Thoracic aorta (tissue), 2 donors: ENCODE results near the gene KCNN3. TPM values are rescaled to one million over a fixed set of nuclear protein-coding genes. Genes with fewer than 3 reads are reported as not detected.

Source experiments
- ATAC-seq: fragments of 150-250 bp; one replicate; pipeline ENCODE4 v1.8.0; 2017; ENCODE audit warnings: low read depth; ENCODE audit not compliant: insufficient number of reproducible peaks, low FRiP score
- DNase-seq: peaks from one replicate; pipeline ENCODE4 v3.0.0-alpha.2; 2020; ENCODE audit warnings: low spot score
- H3K27ac ChIP-seq, 2 donors: fragments of 200-600 bp; sonication (generic); 1 replicate in 1 of 2; 2 replicates in 1 of 2; pipeline ENCODE4 v1.5.1; 2016; ENCODE audit warnings: mild to moderate bottlenecking in 2 of 2, moderate library complexity in 2 of 2
- H3K27me3 ChIP-seq: fragments of 200-600 bp; sonication (generic); replicated peaks from 2 replicates; pipeline ENCODE4 v1.6.0; 2016; ENCODE audit warnings: mild to moderate bottlenecking; ENCODE audit not compliant: insufficient read depth
- H3K36me3 ChIP-seq: fragments of 200-600 bp; sonication (generic); one replicate; pipeline ENCODE4 v1.5.1; 2016
- H3K4me1 ChIP-seq, 2 donors: fragments of 200-600 bp; sonication (generic); 1 replicate in 1 of 2; 2 replicates in 1 of 2; pipeline versions ENCODE4 v1.5.1 to v1.6.0; 2016; ENCODE audit warnings: low read depth in 2 of 2, mild to moderate bottlenecking in 1 of 2; ENCODE audit not compliant: control insufficient read depth in 1 of 2
- H3K4me3 ChIP-seq: fragments of 200-600 bp; sonication (generic); 2 replicates; pipeline ENCODE4 v1.5.1; 2016; ENCODE audit warnings: mild to moderate bottlenecking
- H3K9me3 ChIP-seq: fragments of 200-600 bp; sonication (generic); 2 replicates; pipeline ENCODE4 v1.5.1; 2016
- CTCF ChIP-seq: fragments of 200-600 bp; sonication (generic); IDR thresholded peaks from one replicate; pipeline ENCODE4 v1.5.1; 2019; ENCODE audit warnings: antibody characterized with exemption
- total RNA-seq, 2 donors: library from RNA; depleted of rRNA; stranded (reverse); fragments of >200 nt; gene quantifications; one replicate each; pipeline versions ENCODE4 v1.1.0 to v1.2.3, GENCODE V29; 2016

Gene KCNN3
- total RNA-seq, 2 donors from 2014 or later, result 0.95 to 1.8 TPM

GRCh38 chr1:154819628-154820590, 50.2 kb downstream of the KCNN3 start:
- Histone ChIP-seq H3K27ac (no peak overlapping the region), H3K4me3 (no peak overlapping the region), H3K27me3 (no peaks in the 10 kb centered on the region), H3K36me3 (no peaks in the 10 kb centered on the region), H3K9me3 (no peaks in the 10 kb centered on the region), H3K4me1 (no peaks in the 10 kb centered on the region)
- no peak for TF ChIP-seq CTCF
- ATAC-seq (no peak), DNase-seq (no peak)

GRCh38 chr1:154818911-154819310, 51.2 kb downstream of the KCNN3 start:
- Histone ChIP-seq H3K4me1 (no peaks in the 10 kb centered on the region), H3K27me3 (no peaks in the 10 kb centered on the region), H3K9me3 (no peaks in the 10 kb centered on the region), H3K27ac (no peak overlapping the region), H3K4me3 (no peak overlapping the region), H3K36me3 (no peaks in the 10 kb centered on the region)
- no peak for DNase-seq
- no peak for TF ChIP-seq CTCF
- no peak for ATAC-seq

GRCh38 chr1:154816937-154817336, 53.1 kb downstream of the KCNN3 start:
- H3K4me3 ChIP-seq, result no peak overlapping the region
- ATAC-seq, result no peak
- no peak overlapping the region for H3K27ac ChIP-seq
- H3K27me3 ChIP-seq, result no peaks in the 10 kb centered on the region
- TF ChIP-seq CTCF, result no peak
- H3K4me1 ChIP-seq, result no peaks in the 10 kb centered on the region
- DNase-seq, result no peak
- H3K36me3 ChIP-seq, result no peaks in the 10 kb centered on the region
- H3K9me3 ChIP-seq, result no peaks in the 10 kb centered on the region

GRCh38 chr1:154816369-154816768, 53.7 kb downstream of the KCNN3 start:
- Histone ChIP-seq H3K27ac (no peak overlapping the region), H3K4me1 (no peaks in the 10 kb centered on the region), H3K9me3 (no peaks in the 10 kb centered on the region), H3K4me3 (no peak overlapping the region), H3K27me3 (no peaks in the 10 kb centered on the region), H3K36me3 (no peaks in the 10 kb centered on the region)
- no peak for ATAC-seq
- no peak for TF ChIP-seq CTCF
- DNase-seq, result no peak

GRCh38 chr1:154813846-154814505, 56.1 kb downstream of the KCNN3 start:
- Histone ChIP-seq H3K4me3 (no peak overlapping the region), H3K27me3 (no peaks in the 10 kb centered on the region)
- no peak for ATAC-seq

More at GRCh38 chr1:154813846-154814505, 56.1 kb downstream of the KCNN3 start:
- no peak for DNase-seq
- Histone ChIP-seq H3K9me3 (no peaks in the 10 kb centered on the region), H3K27ac (no peak overlapping the region), H3K4me1 (no peaks in the 10 kb centered on the region), H3K36me3 (no peaks in the 10 kb centered on the region)
- no peak for TF ChIP-seq CTCF
